HCT116 (cell line): ENCODE results near the gene CENPP. TPM values are rescaled to one million over a fixed set of nuclear protein-coding genes. Genes with fewer than 3 reads are reported as not detected.

Experiments used
- ATAC-seq: fragments of 200-7000 bp; cut with Tn5 transposase; 2 replicates; pipeline ENCODE4 v1.9.1; 2020; ENCODE audit warnings: mild to moderate bottlenecking, moderate library complexity
- BruUV-seq: library from RNA; stranded (reverse); fragments of 400-500 nt; replicated peaks from 2 replicates; lab custom pipeline; 2021; lab: Mats Ljungman, UMichigan
- CTCF ChIA-PET: fragments of 300-600 bp; sonication (Branson Sonifier 250); formaldehyde crosslinking; loops from one replicate; lab custom pipeline; 2021; ENCODE audit warnings: antibody characterized with exemption; lab: Charles Lee
- POLR2A ChIA-PET: fragments of 300-600, 350-600 bp; sonication (Branson Sonifier 250); formaldehyde crosslinking; loops from one replicate; lab custom pipeline; 2021; ENCODE audit warnings: antibody characterized with exemption; lab: Charles Lee
- RAD21 ChIA-PET, 2 experiments: fragments of 300-600 bp; sonication (Branson Sonifier 250); formaldehyde crosslinking; loops; one replicate each; lab custom pipeline; 2023; ENCODE audit warnings: low total read pairs in 2 of 2; ENCODE audit not compliant: uncharacterized antibody in 2 of 2, unreplicated experiment in 2 of 2, low non-redundant PET in 1 of 2; lab: Charles Lee
- DNase-seq: peaks from one replicate; pipeline ENCODE4 v3.0.0-alpha.2; 2010; ENCODE audit warnings: low read depth, low spot score
- H2AFZ ChIP-seq: fragments of 200-600 bp; shearing (Covaris generic), sonication (generic); 2 replicates; pipeline ENCODE4 v1.6.1; 2017; ENCODE audit warnings: low read depth, mixed run types, mixed read lengths, antibody characterized with exemption, low read length; ENCODE audit not compliant: poor library complexity, severe bottlenecking
- H3K27ac ChIP-seq: 2 replicates; pipeline ENCODE4 v1.5.1; 2012; ENCODE audit warnings: low read depth, low read length
- H3K27me3 ChIP-seq: fragments of 200-600 bp; sonication (generic); 2 replicates; pipeline ENCODE4 v1.6.1; 2016; ENCODE audit warnings: mixed run types, low read length, mixed read lengths; ENCODE audit not compliant: insufficient read depth
- H3K36me3 ChIP-seq, 2 experiments: fragments of 200-500 bp in 1 of 2; fragments of 200-600 bp in 1 of 2; sonication (Bioruptor generic) in 1 of 2; sonication (generic) in 1 of 2; 2 replicates each; pipeline versions ENCODE4 v1.5.1 to v1.6.1; 2014 to 2016; ENCODE audit warnings: low read length in 2 of 2, inconsistent platforms in 1 of 2, mixed read lengths in 1 of 2, mixed run types in 1 of 2; ENCODE audit not compliant: insufficient read depth in 2 of 2, control insufficient read depth in 1 of 2
- H3K4me1 ChIP-seq, 2 experiments: fragments of 200-600 bp in 1 of 2; sonication (generic) in 1 of 2; 2 replicates each; pipeline versions ENCODE4 v1.5.1 to v1.6.1; 2012 to 2017; ENCODE audit warnings: low read length in 2 of 2, inconsistent platforms in 1 of 2, mild to moderate bottlenecking in 1 of 2, mixed read lengths in 1 of 2, mixed run types in 1 of 2, moderate library complexity in 1 of 2; ENCODE audit not compliant: insufficient read depth in 2 of 2, control insufficient read depth in 1 of 2
- H3K4me2 ChIP-seq: fragments of 200-600 bp; sonication (generic); 2 replicates; pipeline ENCODE4 v1.6.1; 2017; ENCODE audit warnings: mixed run types, low read length, mixed read lengths
- H3K4me3 ChIP-seq, 2 experiments: fragments of 200-600 bp in 1 of 2; sonication (generic) in 1 of 2; replicated peaks in 1 of 2; 2 replicates each; pipeline ENCODE4 v1.5.1; 2011 to 2016; ENCODE audit warnings: low read length in 2 of 2, control low read depth in 1 of 2, low read depth in 1 of 2, mild to moderate bottlenecking in 1 of 2, mixed read lengths in 1 of 2, mixed run types in 1 of 2
- H3K79me2 ChIP-seq: fragments of 200-600 bp; sonication (generic); 2 replicates; pipeline ENCODE4 v1.6.1; 2017; ENCODE audit warnings: mild to moderate bottlenecking, mixed run types, low read length, moderate library complexity, mixed read lengths; ENCODE audit not compliant: insufficient read depth
- H3K9ac ChIP-seq: fragments of 200-600 bp; sonication (generic); 2 replicates; pipeline ENCODE4 v1.6.1; 2016; ENCODE audit warnings: low read length, mixed read lengths
- H3K9me2 ChIP-seq: fragments of 200-600 bp; sonication (generic), shearing (Covaris generic); 2 replicates; pipeline ENCODE4 v1.6.1; 2017; ENCODE audit warnings: mixed run types, mild to moderate bottlenecking, moderate library complexity; ENCODE audit not compliant: insufficient read depth
- H3K9me3 ChIP-seq, 2 experiments: fragments of 200-500 bp in 1 of 2; fragments of 200-600 bp in 1 of 2; sonication (Bioruptor generic) in 1 of 2; sonication (generic) in 1 of 2; 2 replicates each; pipeline ENCODE4 v1.6.1; 2014 to 2017; ENCODE audit warnings: low read length in 2 of 2, mixed read lengths in 2 of 2, inconsistent platforms in 1 of 2, low read depth in 1 of 2, mild to moderate bottlenecking in 1 of 2, mixed run types in 1 of 2, moderate library complexity in 1 of 2; ENCODE audit not compliant: control insufficient read depth in 1 of 2, insufficient read depth in 1 of 2
- H4K20me1 ChIP-seq: fragments of 200-600 bp; sonication (generic), shearing (Covaris generic); 2 replicates; pipeline ENCODE4 v1.6.1; 2017; ENCODE audit warnings: mixed run types, mild to moderate bottlenecking, moderate library complexity; ENCODE audit not compliant: insufficient read depth
- CBX3 ChIP-seq: IDR thresholded peaks from 2 replicates; pipeline ENCODE4 v1.6.1; 2012; ENCODE audit warnings: low read depth
- CEBPB ChIP-seq: IDR thresholded peaks from 2 replicates; pipeline ENCODE4 v1.6.1; 2012; ENCODE audit warnings: low read depth
- EGR1 ChIP-seq: IDR thresholded peaks from 2 replicates; pipeline ENCODE4 v1.6.1; 2012; ENCODE audit warnings: low read depth
- ELF1 ChIP-seq: IDR thresholded peaks from 2 replicates; pipeline ENCODE4 v1.6.1; 2012; ENCODE audit warnings: low read depth, borderline replicate concordance
- EZH2 ChIP-seq: fragments of 200-600 bp; sonication (generic); IDR thresholded peaks from 2 replicates; pipeline ENCODE4 v1.6.1; 2017; ENCODE audit warnings: antibody characterized with exemption, mixed run types
- EZH2phosphoT487 ChIP-seq: fragments of 200-600 bp; IDR thresholded peaks from 2 replicates; pipeline ENCODE4 v1.6.1; 2018; ENCODE audit warnings: antibody characterized with exemption, borderline replicate concordance
- JUND ChIP-seq: IDR thresholded peaks from 2 replicates; pipeline ENCODE4 v1.6.1; 2012
- POLR2AphosphoS5 ChIP-seq: IDR thresholded peaks from 2 replicates; pipeline ENCODE4 v1.6.1; 2011; ENCODE audit warnings: mild to moderate bottlenecking, low read depth, low read length, moderate library complexity
- SIN3A ChIP-seq: IDR thresholded peaks from 2 replicates; pipeline ENCODE4 v1.6.1; 2012; ENCODE audit warnings: low read depth
- SP1 ChIP-seq: IDR thresholded peaks from 2 replicates; pipeline ENCODE4 v1.6.1; 2012; ENCODE audit warnings: low read depth
- SRF ChIP-seq: IDR thresholded peaks from 2 replicates; pipeline ENCODE4 v1.6.1; 2012; ENCODE audit warnings: low read depth
- TCF7L2 ChIP-seq: IDR thresholded peaks from 2 replicates; pipeline ENCODE4 v1.7.0; 2011; ENCODE audit warnings: borderline replicate concordance, inconsistent platforms; ENCODE audit not compliant: insufficient read depth, insufficient read length; ENCODE audit errors: extremely low read depth
- YY1 ChIP-seq: IDR thresholded peaks from 2 replicates; pipeline ENCODE4 v1.6.1; 2011; ENCODE audit warnings: low read length, low read depth, moderate library complexity, mild to moderate bottlenecking; ENCODE audit not compliant: insufficient replicate concordance; ENCODE audit errors: extremely low read depth
- ZFX ChIP-seq: fragments of 450-650 bp; IDR thresholded peaks from 2 replicates; pipeline ENCODE4 v1.6.1; 2017
- ZNF274 ChIP-seq: fragments of 200-500 bp; sonication (Bioruptor generic); IDR thresholded peaks from 2 replicates; pipeline ENCODE4 v1.6.1; 2014; ENCODE audit warnings: mild to moderate bottlenecking, low read depth, low read length, inconsistent platforms
- intact Hi-C: fragments of 100-400 bp; cut with micrococcal nuclease; formaldehyde crosslinking; loops from 2 replicates; pipeline ENCODE4 v1.10.0; 2022
- total RNA-seq: library from RNA; stranded (reverse); gene quantifications from one replicate; pipeline ENCODE4 v1.2.1, GENCODE V29; 2021; ENCODE audit not compliant: unreplicated experiment
- TF ChIP-seq, protein P1 (sequence below): IDR thresholded peaks from 2 replicates; pipeline ENCODE4 v1.6.1; 2012
- TF ChIP-seq, protein P2 (sequence below): IDR thresholded peaks from 2 replicates; pipeline ENCODE4 v1.6.1; 2012; ENCODE audit warnings: low read depth
- TF ChIP-seq, protein P3 (sequence below), 3 experiments: fragments of 200-600 bp in 1 of 3; sonication (generic) in 1 of 3; IDR thresholded peaks in 2 of 3; conservative IDR thresholded peaks in 1 of 3; 2 replicates each; pipeline ENCODE4 v1.5.1; 2012 to 2017; ENCODE audit warnings: low read depth in 2 of 3, low read length in 2 of 3, antibody characterized with exemption in 1 of 3, borderline replicate concordance in 1 of 3, control low read depth in 1 of 3, mild to moderate bottlenecking in 1 of 3, mixed read lengths in 1 of 3, mixed run types in 1 of 3, moderate library complexity in 1 of 3; ENCODE audit not compliant: insufficient read depth in 1 of 3
- TF ChIP-seq, protein P4 (sequence below): IDR thresholded peaks from 2 replicates; pipeline ENCODE4 v1.6.1; 2012

CENPP gene
- total RNA-seq, 1 experiment from 2014 or later, result 7.0 TPM

DNA sequence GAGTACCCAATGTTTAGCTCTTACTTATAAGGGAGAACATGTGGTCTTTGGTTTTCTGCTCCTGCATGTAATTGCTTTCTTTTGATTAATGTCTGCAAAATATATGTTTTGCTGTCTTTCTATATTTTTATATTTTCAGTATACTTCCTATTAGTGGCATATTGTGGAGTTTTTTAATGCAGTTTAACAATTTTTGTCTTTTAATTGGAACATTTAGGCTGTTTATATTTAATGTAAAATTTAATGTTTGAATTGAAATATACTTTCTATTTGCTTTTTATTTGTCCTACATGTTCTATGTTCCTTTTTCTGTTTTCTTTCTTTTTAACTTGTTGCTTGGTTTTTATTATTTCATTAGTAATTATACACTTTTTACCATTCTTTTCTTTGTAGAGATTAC lies 205.1 kb downstream of the CENPP start:
- RAD21 ChIA-PET, result no interaction called here
- DNase-seq (no peak), ATAC-seq (no peak)
- Histone ChIP-seq H2AFZ (no peak overlapping the region), H3K4me1 (no peaks in the 10 kb centered on the region), H3K9ac (no peak overlapping the region), H4K20me1 (no peaks in the 10 kb centered on the region), H3K9me3 (no peaks in the 10 kb centered on the region), H3K9me2 (no peaks in the 10 kb centered on the region), H3K36me3 (no peaks in the 10 kb centered on the region), H3K4me3 (no peak overlapping the region), H3K4me2 (no peak overlapping the region), H3K27me3 (no peaks in the 10 kb centered on the region), H3K79me2 (no peaks in the 10 kb centered on the region), H3K27ac (no peak overlapping the region)
- intact Hi-C loops, result no loop called here
- CTCF ChIA-PET, result no interaction called here
- TF ChIP-seq, protein P1, sequence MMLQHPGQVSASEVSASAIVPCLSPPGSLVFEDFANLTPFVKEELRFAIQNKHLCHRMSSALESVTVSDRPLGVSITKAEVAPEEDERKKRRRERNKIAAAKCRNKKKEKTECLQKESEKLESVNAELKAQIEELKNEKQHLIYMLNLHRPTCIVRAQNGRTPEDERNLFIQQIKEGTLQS, result no peak
- TF ChIP-seq ZNF274 (no peak), EGR1 (no peak), SRF (no peak), YY1 (no peak), SP1 (no peak), SIN3A (no peak), ELF1 (no peak), EZH2phosphoT487 (no peak), CEBPB (no peak), TCF7L2 (no peak), CBX3 (no peak), ZFX (no peak), EZH2 (no peak), POLR2AphosphoS5 (no peak), JUND (no peak)
- TF ChIP-seq, protein P2, sequence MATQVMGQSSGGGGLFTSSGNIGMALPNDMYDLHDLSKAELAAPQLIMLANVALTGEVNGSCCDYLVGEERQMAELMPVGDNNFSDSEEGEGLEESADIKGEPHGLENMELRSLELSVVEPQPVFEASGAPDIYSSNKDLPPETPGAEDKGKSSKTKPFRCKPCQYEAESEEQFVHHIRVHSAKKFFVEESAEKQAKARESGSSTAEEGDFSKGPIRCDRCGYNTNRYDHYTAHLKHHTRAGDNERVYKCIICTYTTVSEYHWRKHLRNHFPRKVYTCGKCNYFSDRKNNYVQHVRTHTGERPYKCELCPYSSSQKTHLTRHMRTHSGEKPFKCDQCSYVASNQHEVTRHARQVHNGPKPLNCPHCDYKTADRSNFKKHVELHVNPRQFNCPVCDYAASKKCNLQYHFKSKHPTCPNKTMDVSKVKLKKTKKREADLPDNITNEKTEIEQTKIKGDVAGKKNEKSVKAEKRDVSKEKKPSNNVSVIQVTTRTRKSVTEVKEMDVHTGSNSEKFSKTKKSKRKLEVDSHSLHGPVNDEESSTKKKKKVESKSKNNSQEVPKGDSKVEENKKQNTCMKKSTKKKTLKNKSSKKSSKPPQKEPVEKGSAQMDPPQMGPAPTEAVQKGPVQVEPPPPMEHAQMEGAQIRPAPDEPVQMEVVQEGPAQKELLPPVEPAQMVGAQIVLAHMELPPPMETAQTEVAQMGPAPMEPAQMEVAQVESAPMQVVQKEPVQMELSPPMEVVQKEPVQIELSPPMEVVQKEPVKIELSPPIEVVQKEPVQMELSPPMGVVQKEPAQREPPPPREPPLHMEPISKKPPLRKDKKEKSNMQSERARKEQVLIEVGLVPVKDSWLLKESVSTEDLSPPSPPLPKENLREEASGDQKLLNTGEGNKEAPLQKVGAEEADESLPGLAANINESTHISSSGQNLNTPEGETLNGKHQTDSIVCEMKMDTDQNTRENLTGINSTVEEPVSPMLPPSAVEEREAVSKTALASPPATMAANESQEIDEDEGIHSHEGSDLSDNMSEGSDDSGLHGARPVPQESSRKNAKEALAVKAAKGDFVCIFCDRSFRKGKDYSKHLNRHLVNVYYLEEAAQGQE, result no peak
- TF ChIP-seq, protein P3, sequence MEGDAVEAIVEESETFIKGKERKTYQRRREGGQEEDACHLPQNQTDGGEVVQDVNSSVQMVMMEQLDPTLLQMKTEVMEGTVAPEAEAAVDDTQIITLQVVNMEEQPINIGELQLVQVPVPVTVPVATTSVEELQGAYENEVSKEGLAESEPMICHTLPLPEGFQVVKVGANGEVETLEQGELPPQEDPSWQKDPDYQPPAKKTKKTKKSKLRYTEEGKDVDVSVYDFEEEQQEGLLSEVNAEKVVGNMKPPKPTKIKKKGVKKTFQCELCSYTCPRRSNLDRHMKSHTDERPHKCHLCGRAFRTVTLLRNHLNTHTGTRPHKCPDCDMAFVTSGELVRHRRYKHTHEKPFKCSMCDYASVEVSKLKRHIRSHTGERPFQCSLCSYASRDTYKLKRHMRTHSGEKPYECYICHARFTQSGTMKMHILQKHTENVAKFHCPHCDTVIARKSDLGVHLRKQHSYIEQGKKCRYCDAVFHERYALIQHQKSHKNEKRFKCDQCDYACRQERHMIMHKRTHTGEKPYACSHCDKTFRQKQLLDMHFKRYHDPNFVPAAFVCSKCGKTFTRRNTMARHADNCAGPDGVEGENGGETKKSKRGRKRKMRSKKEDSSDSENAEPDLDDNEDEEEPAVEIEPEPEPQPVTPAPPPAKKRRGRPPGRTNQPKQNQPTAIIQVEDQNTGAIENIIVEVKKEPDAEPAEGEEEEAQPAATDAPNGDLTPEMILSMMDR (IDR thresholded peaks at IDR 0.05 in 2 of 3, conservative IDR thresholded peaks at IDR 0.05 in 1 of 3; ENCODE audit: borderline replicate concordance in 1 of 3, insufficient read depth in 1 of 3, low read depth in 2 of 3, low read length in 2 of 3), result no peak
- TF ChIP-seq, protein P4, sequence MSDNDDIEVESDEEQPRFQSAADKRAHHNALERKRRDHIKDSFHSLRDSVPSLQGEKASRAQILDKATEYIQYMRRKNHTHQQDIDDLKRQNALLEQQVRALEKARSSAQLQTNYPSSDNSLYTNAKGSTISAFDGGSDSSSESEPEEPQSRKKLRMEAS, result no peak
- POLR2A ChIA-PET, result no interaction called here
- no TSS peak for BruUV-seq
